ENCODE measurements around the gene SAE1.

DNA sequence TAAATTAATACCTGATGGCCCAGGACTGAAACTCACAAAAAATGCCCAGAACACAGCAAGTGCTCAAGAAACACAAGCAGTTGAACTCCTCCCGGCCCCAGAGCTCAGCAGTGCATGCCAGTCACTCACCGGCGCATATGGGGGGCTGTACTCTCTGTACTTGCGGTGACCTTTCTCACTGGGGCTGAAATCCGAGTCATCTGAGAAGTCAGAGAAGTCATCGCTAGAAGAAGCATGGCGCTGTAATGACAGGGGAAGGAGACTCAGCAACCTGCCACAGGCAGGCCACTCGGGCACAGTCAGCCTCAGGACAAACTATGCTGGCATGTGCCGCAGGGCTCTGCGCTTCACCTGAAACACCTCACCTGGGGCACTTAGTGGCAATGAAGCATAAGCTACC, 36.8 kb upstream of the SAE1 start:
- TF ChIP-seq EZH2 (IDR thresholded peaks at IDR 0.05; ENCODE audit: insufficient read depth, poor library complexity, severe bottlenecking) (no peak), EZH2phosphoT487 (IDR thresholded peaks at IDR 0.05; ENCODE audit: insufficient read depth, low read depth) (no peak)
